ENCODE results near the gene HLA-DMA. TPM values are rescaled to one million over a fixed set of nuclear protein-coding genes. Genes with fewer than 3 reads are reported as not detected.

Gene HLA-DMA
- polyA plus RNA-seq, 1 donor, result 25.4 TPM

DNA sequence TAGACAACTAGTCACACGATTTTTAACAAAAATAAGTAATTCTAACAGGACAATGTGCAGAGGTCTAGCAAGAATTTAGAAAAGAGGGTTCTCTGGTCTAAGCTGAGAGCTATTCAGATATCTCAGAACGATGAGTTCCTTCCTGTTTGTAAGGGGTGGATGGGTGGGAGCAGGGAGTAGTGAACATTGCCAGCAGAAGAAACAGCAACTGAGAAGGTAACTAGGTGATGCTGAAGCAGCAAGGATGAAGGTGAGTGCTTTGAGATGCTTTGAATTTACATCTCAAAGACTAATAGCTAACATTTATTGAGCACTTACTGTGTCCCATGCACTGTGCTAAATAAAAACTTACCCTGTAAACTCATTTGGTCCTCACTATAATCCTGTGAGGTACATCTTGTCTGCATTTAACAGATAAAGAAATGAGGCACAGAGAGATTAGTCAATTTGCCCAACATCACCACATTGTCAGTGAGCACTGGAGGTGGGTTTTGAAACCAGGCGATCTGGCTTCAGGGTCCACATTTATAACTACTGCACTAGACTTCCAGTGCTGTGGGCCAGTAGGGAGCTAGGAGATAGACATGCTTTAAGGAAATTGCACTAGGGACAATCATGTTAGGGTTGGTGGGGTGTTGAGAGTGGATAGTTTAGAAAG lies 31.2 kb upstream of the HLA-DMA start:
- WGBS (ENCODE audit: insufficient coverage, low lambda C conversion rate), result 60% methylated on average over 1 of the region's 3 CpGs
- H3K27me3 ChIP-seq (ENCODE audit: control insufficient read depth, insufficient read depth, low read length), result no peaks in the 10 kb centered on the region
- H3K4me3 ChIP-seq (ENCODE audit: low read length), result no peak overlapping the region
- peaks cover 26% of the 10 kb centered on the region for H3K4me1 ChIP-seq (ENCODE audit: control insufficient read depth, insufficient read depth, low read length)
- DNase-seq, result no peak
- H3K9me3 ChIP-seq (ENCODE audit: control insufficient read depth, low read depth, low read length), result no peaks in the 10 kb centered on the region
- H3K36me3 ChIP-seq (ENCODE audit: control insufficient read depth, insufficient read depth, low read length), result peaks cover 32% of the 10 kb centered on the region
- no peak overlapping the region for H3K27ac ChIP-seq (ENCODE audit: low read length)

DNA sequence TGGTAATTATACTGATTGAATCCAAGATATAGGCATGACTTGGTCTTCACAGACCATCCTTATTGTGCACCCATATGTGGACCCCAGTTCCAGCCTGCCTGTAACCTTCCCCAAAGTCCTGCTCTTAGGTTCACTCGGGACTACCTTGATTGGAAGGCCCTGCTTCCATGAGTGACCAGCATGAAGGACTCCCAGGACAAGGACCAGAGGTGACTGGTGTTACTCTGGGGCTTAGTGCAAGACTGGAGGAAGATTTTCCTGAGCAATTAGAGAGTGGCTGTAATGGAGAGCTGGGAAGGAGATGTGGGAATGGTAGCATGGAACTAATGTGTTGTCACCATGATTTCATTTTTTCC lies 30.6 kb upstream of the HLA-DMA start:
- DNase-seq, result no peak
- WGBS (ENCODE audit: insufficient coverage, low lambda C conversion rate), result no CpG with 5 or more reads among the region's 1 CpG
- H3K4me1 ChIP-seq (ENCODE audit: control insufficient read depth, insufficient read depth, low read length), result peaks cover 29% of the 10 kb centered on the region
- peaks cover 37% of the 10 kb centered on the region for H3K36me3 ChIP-seq (ENCODE audit: control insufficient read depth, insufficient read depth, low read length)
- no peaks in the 10 kb centered on the region for H3K27me3 ChIP-seq (ENCODE audit: control insufficient read depth, insufficient read depth, low read length)
- H3K9me3 ChIP-seq (ENCODE audit: control insufficient read depth, low read depth, low read length), result no peaks in the 10 kb centered on the region
- H3K27ac ChIP-seq (ENCODE audit: low read length), result no peak overlapping the region
- no peak overlapping the region for H3K4me3 ChIP-seq (ENCODE audit: low read length)

DNA sequence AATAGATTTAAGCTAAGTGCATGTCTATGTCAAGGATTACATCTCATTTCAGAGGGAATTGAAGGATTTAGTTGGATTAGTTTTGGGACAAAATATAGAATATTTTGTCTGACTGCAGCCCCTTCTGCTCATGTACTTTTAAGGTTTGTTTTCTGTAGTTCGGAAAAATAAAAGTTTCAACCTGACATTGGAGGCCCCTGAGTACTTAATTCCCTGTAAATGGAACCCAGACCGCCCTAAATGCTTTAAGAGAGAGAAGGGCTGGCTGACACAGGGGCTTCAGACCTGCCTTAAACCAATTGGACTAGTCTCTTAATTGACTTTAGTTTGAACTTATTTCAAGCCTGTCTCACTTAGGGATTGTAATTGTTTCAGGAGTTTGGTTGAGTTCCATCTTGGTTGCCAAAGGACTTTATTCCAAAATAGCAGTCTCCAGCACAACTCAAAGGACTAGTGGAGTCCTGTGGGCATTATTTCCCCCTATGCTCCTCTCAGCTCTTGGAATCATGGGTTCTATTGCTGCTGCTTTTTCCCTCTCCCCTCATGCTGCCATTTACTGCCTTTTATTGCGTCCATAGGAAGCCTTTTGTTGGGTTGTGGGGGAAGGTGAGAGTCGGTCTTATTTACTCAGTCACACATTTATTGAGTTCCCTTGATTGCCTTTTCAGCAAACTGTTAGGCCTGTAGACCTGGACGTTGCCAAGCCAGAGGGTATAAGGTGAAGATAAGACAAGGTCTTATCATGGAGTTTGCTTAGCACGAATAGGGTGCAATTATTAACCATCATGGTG lies 30.0 kb upstream of the HLA-DMA start:
- DNase-seq, result peak; percentile 66 to 81

DNA sequence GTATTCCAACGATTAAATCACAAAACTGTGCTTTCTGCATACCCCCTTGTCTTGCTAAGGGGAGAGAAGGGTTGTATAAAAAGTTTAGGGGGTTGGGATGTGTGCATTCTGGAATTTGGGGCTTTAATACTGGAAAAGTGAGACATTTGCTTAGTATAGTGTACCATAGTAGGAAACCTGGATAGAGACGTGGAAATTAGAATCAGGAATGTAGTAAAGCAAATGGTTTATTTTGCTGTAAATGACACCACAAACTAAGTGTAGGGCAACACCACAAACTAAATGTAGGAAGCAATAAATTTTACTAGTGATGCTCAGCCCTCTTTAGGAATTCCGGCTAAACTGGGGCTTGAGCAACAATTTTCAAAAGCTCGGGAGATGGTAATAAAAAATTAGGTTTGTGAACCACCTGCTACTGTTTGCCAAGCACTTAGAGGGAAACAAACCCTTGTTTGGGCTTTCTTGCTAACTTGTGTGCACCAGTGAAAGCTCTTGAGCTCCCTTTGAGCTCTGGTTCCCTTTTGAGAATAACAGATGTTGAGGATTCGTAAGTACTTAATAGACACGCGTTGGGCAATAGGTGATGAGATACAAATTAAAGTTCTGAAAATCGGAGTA lies 29.3 kb upstream of the HLA-DMA start:
- Histone ChIP-seq H3K4me3 (ENCODE audit: low read length) (no peak overlapping the region), H3K36me3 (ENCODE audit: control insufficient read depth, insufficient read depth, low read length) (peaks cover 50% of the 10 kb centered on the region), H3K9me3 (ENCODE audit: control insufficient read depth, low read depth, low read length) (no peaks in the 10 kb centered on the region), H3K27me3 (ENCODE audit: control insufficient read depth, insufficient read depth, low read length) (no peaks in the 10 kb centered on the region), H3K4me1 (ENCODE audit: control insufficient read depth, insufficient read depth, low read length) (peaks cover 41% of the 10 kb centered on the region), H3K27ac (ENCODE audit: low read length) (no peak overlapping the region)
- WGBS (ENCODE audit: insufficient coverage, low lambda C conversion rate), result 63% methylated on average over 5 of the region's 8 CpGs
- DNase-seq, result no peak

More for the DNA sequence above, 30.0 kb upstream of the HLA-DMA start:
- Histone ChIP-seq H3K4me3 (ENCODE audit: low read length) (no peak overlapping the region), H3K27ac (ENCODE audit: low read length) (peak overlapping the region; percentile 47), H3K9me3 (ENCODE audit: control insufficient read depth, low read depth, low read length) (no peaks in the 10 kb centered on the region), H3K27me3 (ENCODE audit: control insufficient read depth, insufficient read depth, low read length) (no peaks in the 10 kb centered on the region), H3K4me1 (ENCODE audit: control insufficient read depth, insufficient read depth, low read length) (peaks cover 34% of the 10 kb centered on the region), H3K36me3 (ENCODE audit: control insufficient read depth, insufficient read depth, low read length) (peaks cover 43% of the 10 kb centered on the region)
- WGBS (ENCODE audit: insufficient coverage, low lambda C conversion rate), result 20% methylated on average over 1 of the region's 6 CpGs

DNA sequence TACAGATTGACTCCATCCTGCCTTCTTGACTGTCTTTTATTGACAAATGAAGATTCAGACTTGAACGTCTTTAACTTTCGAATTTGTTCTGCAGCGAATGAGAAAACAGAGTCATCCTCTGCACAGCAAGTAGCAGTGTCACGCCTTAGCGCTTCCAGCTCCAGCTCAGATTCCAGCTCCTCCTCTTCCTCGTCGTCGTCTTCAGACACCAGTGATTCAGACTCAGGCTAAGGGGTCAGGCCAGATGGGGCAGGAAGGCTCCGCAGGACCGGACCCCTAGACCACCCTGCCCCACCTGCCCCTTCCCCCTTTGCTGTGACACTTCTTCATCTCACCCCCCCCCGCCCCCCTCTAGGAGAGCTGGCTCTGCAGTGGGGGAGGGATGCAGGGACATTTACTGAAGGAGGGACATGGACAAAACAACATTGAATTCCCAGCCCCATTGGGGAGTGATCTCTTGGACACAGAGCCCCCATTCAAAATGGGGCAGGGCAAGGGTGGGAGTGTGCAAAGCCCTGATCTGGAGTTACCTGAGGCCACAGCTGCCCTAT lies 27.7 kb upstream of the HLA-DMA start:
- H3K36me3 ChIP-seq (ENCODE audit: control insufficient read depth, insufficient read depth, low read length), result peaks cover 66% of the 10 kb centered on the region

DNA sequence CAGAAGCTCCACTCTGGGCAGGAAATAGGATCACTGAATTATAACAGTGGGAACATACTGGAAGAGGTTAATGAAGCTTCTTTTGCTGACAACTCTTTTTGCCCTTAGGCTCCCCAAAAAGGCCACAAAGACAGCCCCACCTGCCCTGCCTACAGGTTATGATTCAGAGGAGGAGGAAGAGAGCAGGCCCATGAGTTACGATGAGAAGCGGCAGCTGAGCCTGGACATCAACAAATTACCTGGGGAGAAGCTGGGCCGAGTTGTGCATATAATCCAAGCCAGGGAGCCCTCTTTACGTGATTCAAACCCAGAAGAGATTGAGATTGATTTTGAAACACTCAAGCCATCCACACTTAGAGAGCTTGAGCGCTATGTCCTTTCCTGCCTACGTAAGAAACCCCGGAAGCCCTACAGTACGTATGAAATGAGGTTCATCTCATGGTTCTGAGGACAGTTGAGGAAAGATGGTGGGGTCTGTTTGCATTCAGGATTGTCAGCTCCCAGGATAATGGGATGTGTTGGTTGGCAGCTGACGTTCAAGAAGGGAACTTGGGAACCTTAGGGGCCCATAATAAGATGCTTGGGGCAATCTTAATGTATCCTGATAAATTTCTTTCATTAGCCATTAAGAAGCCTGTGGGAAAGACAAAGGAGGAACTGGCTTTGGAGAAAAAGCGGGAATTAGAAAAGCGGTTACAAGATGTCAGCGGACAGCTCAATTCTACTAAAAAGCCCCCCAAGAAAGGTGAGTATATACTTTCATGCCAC lies 27.0 kb upstream of the HLA-DMA start:
- DNase-seq, result no peak
- Histone ChIP-seq H3K9me3 (ENCODE audit: control insufficient read depth, low read depth, low read length) (no peaks in the 10 kb centered on the region), H3K4me3 (ENCODE audit: low read length) (no peak overlapping the region), H3K27me3 (ENCODE audit: control insufficient read depth, insufficient read depth, low read length) (no peaks in the 10 kb centered on the region), H3K4me1 (ENCODE audit: control insufficient read depth, insufficient read depth, low read length) (peaks cover 60% of the 10 kb centered on the region), H3K36me3 (ENCODE audit: control insufficient read depth, insufficient read depth, low read length) (peaks cover 73% of the 10 kb centered on the region), H3K27ac (ENCODE audit: low read length) (no peak overlapping the region)
- WGBS (ENCODE audit: insufficient coverage, low lambda C conversion rate), result 100% methylated on average over 3 of the region's 12 CpGs

More for the DNA sequence above, 27.7 kb upstream of the HLA-DMA start:
- WGBS (ENCODE audit: insufficient coverage, low lambda C conversion rate), result no CpG with 5 or more reads among the region's 11 CpGs
- no peak overlapping the region for H3K4me3 ChIP-seq (ENCODE audit: low read length)
- H3K9me3 ChIP-seq (ENCODE audit: control insufficient read depth, low read depth, low read length), result no peaks in the 10 kb centered on the region
- H3K27me3 ChIP-seq (ENCODE audit: control insufficient read depth, insufficient read depth, low read length), result no peaks in the 10 kb centered on the region
- no peak overlapping the region for H3K27ac ChIP-seq (ENCODE audit: low read length)
- no peak for DNase-seq
- H3K4me1 ChIP-seq (ENCODE audit: control insufficient read depth, insufficient read depth, low read length), result peaks cover 57% of the 10 kb centered on the region

DNA sequence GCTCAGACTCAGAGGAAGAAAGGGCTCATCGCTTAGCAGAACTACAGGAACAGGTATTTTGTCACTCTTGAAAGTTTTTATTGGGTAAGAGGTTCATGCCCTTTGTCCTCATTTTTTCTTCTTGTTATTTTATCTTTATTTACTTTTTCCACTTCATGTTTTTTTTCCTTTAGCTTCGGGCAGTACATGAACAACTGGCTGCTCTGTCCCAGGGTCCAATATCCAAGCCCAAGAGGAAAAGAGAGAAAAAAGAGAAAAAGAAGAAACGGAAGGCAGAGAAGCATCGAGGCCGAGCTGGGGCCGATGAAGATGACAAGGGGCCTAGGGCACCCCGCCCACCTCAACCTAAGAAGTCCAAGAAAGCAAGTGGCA lies 25.0 kb upstream of the HLA-DMA start:
- H3K27ac ChIP-seq (ENCODE audit: low read length), result no peak overlapping the region
- DNase-seq, result peak in 1 of 2 donors; percentile 59
- H3K27me3 ChIP-seq (ENCODE audit: control insufficient read depth, insufficient read depth, low read length), result no peaks in the 10 kb centered on the region
- H3K36me3 ChIP-seq (ENCODE audit: control insufficient read depth, insufficient read depth, low read length), result peaks cover 88% of the 10 kb centered on the region
- 49% methylated on average over 3 of the region's 7 CpGs for WGBS (ENCODE audit: insufficient coverage, low lambda C conversion rate)
- H3K4me1 ChIP-seq (ENCODE audit: control insufficient read depth, insufficient read depth, low read length), result peaks cover 49% of the 10 kb centered on the region
- peak overlapping the region; percentile 4 for H3K4me3 ChIP-seq (ENCODE audit: low read length)
- H3K9me3 ChIP-seq (ENCODE audit: control insufficient read depth, low read depth, low read length), result no peaks in the 10 kb centered on the region

DNA sequence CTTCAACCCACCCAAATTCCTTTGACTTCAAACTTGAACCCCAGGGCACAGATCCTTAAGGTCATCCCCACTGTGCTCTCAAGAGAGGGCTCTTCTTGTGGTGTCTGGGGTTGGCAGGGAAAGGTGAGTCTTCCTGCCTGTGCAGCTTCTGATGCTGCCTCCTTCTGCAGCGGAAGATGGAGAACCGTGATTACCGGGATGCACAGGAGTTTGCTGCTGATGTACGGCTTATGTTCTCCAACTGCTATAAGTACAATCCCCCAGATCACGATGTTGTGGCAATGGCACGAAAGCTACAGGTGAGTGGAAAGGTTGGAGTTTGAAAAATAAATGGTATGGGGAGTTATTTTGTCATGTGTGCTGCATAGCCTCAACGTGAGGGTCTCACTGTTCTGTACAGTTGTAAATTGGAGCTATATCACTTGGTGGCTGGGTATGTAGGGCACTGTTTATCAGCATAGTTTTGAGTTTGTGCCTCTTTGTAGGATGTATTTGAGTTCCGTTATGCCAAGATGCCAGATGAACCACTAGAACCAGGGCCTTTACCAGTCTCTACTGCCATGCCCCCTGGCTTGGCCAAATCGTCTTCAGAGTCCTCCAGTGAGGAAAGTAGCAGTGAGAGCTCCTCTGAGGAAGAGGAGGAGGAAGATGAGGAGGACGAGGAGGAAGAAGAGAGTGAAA lies 24.5 kb upstream of the HLA-DMA start:
- Histone ChIP-seq H3K4me3 (ENCODE audit: low read length) (peak overlapping the region; percentile 4), H3K27ac (ENCODE audit: low read length) (no peak overlapping the region), H3K36me3 (ENCODE audit: control insufficient read depth, insufficient read depth, low read length) (peaks cover 93% of the 10 kb centered on the region), H3K4me1 (ENCODE audit: control insufficient read depth, insufficient read depth, low read length) (peaks cover 45% of the 10 kb centered on the region), H3K9me3 (ENCODE audit: control insufficient read depth, low read depth, low read length) (no peaks in the 10 kb centered on the region), H3K27me3 (ENCODE audit: control insufficient read depth, insufficient read depth, low read length) (no peaks in the 10 kb centered on the region)
- DNase-seq, result no peak
- 55% methylated on average over 4 of the region's 10 CpGs for WGBS (ENCODE audit: insufficient coverage, low lambda C conversion rate)

DNA sequence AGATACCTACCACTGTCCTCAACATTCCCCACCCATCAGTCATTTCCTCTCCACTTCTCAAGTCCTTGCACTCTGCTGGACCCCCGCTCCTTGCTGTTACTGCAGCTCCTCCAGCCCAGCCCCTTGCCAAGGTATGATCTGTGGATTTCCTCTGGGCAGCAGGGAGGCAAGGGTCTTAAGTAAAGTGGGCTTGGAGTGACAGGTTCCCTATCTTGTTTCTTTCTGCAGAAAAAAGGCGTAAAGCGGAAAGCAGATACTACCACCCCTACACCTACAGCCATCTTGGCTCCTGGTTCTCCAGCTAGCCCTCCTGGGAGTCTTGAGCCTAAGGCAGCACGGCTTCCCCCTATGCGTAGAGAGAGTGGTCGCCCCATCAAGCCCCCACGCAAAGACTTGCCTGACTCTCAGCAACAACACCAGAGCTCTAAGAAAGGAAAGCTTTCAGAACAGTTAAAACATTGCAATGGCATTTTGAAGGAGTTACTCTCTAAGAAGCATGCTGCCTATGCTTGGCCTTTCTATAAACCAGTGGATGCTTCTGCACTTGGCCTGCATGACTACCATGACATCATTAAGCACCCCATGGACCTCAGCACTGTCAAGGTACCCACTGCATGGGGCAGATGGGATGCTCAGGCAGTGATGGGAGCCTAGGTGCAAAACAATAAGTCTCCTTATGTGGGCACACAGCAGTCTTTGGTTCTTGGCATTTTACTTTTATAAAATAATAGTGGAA lies 23.6 kb upstream of the HLA-DMA start:
- H3K4me3 ChIP-seq (ENCODE audit: low read length), result no peak overlapping the region
- H3K27me3 ChIP-seq (ENCODE audit: control insufficient read depth, insufficient read depth, low read length), result no peaks in the 10 kb centered on the region
- no peak overlapping the region for H3K27ac ChIP-seq (ENCODE audit: low read length)
- H3K9me3 ChIP-seq (ENCODE audit: control insufficient read depth, low read depth, low read length), result no peaks in the 10 kb centered on the region
- peaks cover 37% of the 10 kb centered on the region for H3K4me1 ChIP-seq (ENCODE audit: control insufficient read depth, insufficient read depth, low read length)
- peaks cover 85% of the 10 kb centered on the region for H3K36me3 ChIP-seq (ENCODE audit: control insufficient read depth, insufficient read depth, low read length)
- no CpG with 5 or more reads among the region's 7 CpGs for WGBS (ENCODE audit: insufficient coverage, low lambda C conversion rate)
- DNase-seq, result no peak

Data from large intestine (tissue), 3 donors.